HUES6 (cell line): ENCODE measurements around the gene PDGFD.

Source experiments
- H3K27ac ChIP-seq: 2 replicates; pipeline ENCODE4 v1.7.0; 2013; ENCODE audit warnings: low read depth, mild to moderate bottlenecking, low read length, inconsistent platforms
- H3K27me3 ChIP-seq: 2 replicates; pipeline ENCODE4 v1.6.1; 2013; ENCODE audit warnings: low read length; ENCODE audit not compliant: control insufficient read depth, insufficient read depth
- H3K36me3 ChIP-seq: 2 replicates; pipeline ENCODE4 v1.6.1; 2013; ENCODE audit warnings: low read length; ENCODE audit not compliant: control insufficient read depth, insufficient read depth
- H3K4me1 ChIP-seq: 2 replicates; pipeline ENCODE4 v1.6.1; 2013; ENCODE audit warnings: low read length; ENCODE audit not compliant: control insufficient read depth, insufficient read depth
- H3K4me3 ChIP-seq: 2 replicates; pipeline ENCODE4 v1.5.1; 2013; ENCODE audit warnings: low read depth, low read length
- H3K9ac ChIP-seq: one replicate; pipeline ENCODE4 v1.6.1; 2013; ENCODE audit warnings: mild to moderate bottlenecking, low read length
- H3K9me3 ChIP-seq: 2 replicates; pipeline ENCODE4 v1.6.1; 2013; ENCODE audit warnings: low read depth, low read length; ENCODE audit not compliant: control insufficient read depth, insufficient read depth

The PDGFD gene

DNA sequence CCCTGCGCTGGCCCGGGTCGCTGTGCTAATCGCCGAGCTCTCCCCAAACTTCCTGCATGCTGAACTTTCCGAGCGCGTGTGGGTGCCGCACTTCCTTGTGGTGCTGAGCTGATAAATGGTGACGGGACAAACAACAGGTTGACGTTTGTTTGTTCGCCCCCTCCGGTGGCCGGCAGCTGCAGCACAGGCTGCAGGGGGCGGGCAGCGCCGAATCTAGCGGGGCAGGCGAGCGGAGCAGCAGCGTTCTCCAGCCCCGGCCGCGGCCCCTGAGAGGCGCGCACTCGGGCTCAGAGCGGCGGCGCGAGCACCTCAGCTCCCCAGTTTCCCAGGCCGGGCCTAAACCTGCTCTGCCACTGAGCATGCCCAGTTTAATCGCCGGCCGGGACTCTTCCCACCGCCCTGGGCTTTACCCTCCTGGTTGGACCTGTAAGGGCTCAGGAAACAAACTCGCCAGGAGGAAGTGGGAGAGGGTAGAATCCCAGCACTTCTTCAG, at the start of gene PDGFD:
TSS of gene PDGFD (minus strand) at position 120 of the 493 bp plus-strand sequence.
- H3K27me3 ChIP-seq = no peaks in the 10 kb centered on the region
- H3K9me3 ChIP-seq = no peaks in the 10 kb centered on the region
- peak within 1 kb of the TSS; percentile 57 for H3K9ac ChIP-seq
- peaks cover 5% of the 10 kb centered on the region; the same call in 1 of the 2 replicates for H3K4me1 ChIP-seq
- no peaks in the 10 kb centered on the region for H3K36me3 ChIP-seq
- no peak within 1 kb of the TSS for H3K27ac ChIP-seq
- H3K4me3 ChIP-seq = peak within 1 kb of the TSS; percentile 94

DNA sequence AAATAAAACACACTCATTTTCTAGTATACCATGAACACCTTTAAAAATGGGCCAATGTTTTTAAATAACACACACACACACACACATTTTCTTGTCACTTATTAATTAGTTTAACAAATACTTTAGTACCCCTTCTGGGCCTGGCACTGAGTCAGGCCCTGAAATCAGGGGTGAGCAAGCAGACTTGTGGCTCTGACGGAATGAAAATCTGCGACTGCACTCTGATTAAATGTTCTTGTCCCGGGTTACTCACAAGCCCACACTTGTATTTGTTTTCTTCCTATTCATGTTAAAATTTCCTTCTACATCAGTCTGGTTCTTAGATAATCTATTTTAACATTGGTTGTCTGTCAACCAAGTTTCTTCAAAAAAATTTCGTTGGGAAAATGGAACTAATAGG, 43.0 kb upstream of the PDGFD start:
- Histone ChIP-seq H3K27ac (no peak overlapping the region), H3K9ac (no peak overlapping the region)

DNA sequence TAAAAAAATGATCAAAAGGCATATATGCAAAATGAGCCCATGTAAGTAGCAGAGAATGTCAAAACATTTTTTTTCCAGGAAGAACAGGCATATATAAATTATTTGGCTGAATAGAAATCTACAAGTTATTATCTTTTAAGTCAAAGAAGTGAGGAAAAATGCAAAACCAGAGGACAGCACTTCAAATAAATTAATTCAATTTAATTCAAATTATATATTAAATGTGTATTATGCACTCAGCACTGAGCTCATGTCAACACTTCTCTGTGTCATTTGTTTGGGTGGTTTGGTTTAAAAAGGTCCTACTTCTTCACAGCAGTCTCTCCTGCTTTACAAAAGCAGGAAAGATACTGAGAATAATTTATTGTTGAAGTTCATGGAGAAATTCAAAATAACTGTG, 41.9 kb upstream of the PDGFD start:
- no peaks in the 10 kb centered on the region for H3K36me3 ChIP-seq

More for the DNA sequence above, 43.0 kb upstream of the PDGFD start:
- H3K36me3 ChIP-seq = no peaks in the 10 kb centered on the region
- no peak overlapping the region for H3K4me3 ChIP-seq
- no peaks in the 10 kb centered on the region for H3K27me3 ChIP-seq
- H3K4me1 ChIP-seq = no peaks in the 10 kb centered on the region
- no peaks in the 10 kb centered on the region for H3K9me3 ChIP-seq

DNA sequence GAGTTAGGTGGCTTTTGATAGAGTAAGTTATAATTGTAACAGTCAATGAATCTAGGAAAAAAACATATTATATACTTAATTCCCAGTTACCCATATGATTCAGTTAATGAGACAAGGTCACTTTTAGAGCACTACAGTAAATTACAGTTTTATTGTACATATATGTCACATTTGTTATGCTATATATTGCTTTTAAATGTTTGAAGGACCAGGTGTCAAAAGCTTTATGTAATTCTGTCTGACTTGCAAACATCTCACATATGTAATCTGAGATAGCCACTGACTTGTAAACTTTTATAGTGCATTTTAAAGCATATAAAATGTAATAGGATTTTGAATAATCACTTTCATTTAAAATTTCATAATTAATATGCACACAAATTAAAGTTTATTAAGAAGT, 36.7 kb upstream of the PDGFD start:
- Histone ChIP-seq H3K27ac (no peak overlapping the region), H3K4me3 (no peak overlapping the region), H3K27me3 (no peaks in the 10 kb centered on the region), H3K9me3 (no peaks in the 10 kb centered on the region), H3K36me3 (no peaks in the 10 kb centered on the region), H3K9ac (no peak overlapping the region), H3K4me1 (no peaks in the 10 kb centered on the region)

More for the DNA sequence above, 41.9 kb upstream of the PDGFD start:
- no peaks in the 10 kb centered on the region for H3K9me3 ChIP-seq
- no peaks in the 10 kb centered on the region for H3K27me3 ChIP-seq
- no peak overlapping the region for H3K27ac ChIP-seq
- no peak overlapping the region for H3K4me3 ChIP-seq
- no peak overlapping the region for H3K9ac ChIP-seq
- H3K4me1 ChIP-seq = no peaks in the 10 kb centered on the region

DNA sequence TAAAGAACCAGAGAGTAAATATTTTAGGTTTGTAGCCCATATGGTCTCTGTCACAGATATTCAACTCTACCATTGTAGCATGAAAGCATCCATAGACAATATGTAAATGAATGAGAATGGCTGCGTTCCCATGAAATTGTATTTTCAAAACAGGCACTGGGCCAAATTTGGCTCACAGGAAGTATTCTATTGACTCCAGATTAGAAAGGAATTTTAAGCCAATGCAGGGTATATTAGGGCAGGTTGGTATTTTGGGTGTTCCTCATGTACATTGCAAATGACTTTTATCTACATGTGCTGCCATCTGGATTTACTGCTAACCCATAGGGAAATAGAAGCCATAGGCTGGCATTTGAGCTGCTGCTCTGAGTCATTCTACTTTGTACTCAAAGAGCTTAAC, 35.1 kb upstream of the PDGFD start:
- no peaks in the 10 kb centered on the region for H3K4me1 ChIP-seq
- no peaks in the 10 kb centered on the region for H3K9me3 ChIP-seq
- no peak overlapping the region for H3K27ac ChIP-seq
- H3K4me3 ChIP-seq = no peak overlapping the region
- no peak overlapping the region for H3K9ac ChIP-seq
- no peaks in the 10 kb centered on the region for H3K36me3 ChIP-seq
- no peaks in the 10 kb centered on the region for H3K27me3 ChIP-seq

DNA sequence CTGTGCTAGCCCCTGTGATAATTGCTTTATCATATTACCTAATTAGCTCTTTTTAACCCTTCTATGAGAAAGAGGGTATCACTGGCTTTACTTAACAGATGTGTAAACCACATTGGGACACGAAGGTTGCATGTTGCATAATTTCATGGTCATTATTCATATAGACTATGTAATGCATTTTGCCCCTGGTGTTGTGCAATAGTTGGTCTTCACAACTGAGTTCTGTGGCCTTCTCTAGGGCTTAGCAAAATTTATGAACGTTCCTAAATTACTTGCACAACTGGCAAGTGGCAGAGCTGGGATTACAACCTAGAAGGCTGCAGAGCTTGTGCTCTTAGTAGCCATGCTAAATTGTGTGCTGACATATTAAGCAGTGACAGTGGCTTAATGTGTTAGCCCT, 34.6 kb upstream of the PDGFD start:
- Histone ChIP-seq H3K4me3 (no peak overlapping the region), H3K9ac (no peak overlapping the region), H3K9me3 (no peaks in the 10 kb centered on the region), H3K36me3 (no peaks in the 10 kb centered on the region), H3K27me3 (no peaks in the 10 kb centered on the region), H3K4me1 (no peaks in the 10 kb centered on the region), H3K27ac (no peak overlapping the region)

DNA sequence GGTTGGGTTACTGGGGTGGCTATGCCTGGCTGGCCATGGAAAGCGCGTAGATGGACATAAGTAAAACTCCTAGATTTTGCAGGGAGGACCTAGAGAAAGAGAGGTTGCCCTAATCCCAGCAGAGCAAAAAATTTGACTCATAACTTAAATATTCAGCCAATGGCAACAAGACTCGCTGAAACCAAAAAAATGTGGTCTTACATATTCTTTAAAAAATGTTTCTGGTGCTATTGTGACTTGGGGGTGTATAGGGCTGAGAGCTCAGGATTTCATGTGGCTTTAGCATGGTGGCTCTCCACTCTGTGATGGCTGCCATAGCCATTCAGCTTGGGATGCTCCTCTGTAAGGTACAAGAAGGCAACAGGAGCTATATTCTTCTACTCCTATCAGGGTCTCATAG, 27.2 kb upstream of the PDGFD start:
- Histone ChIP-seq H3K27ac (no peak overlapping the region), H3K36me3 (no peaks in the 10 kb centered on the region), H3K4me3 (no peak overlapping the region), H3K27me3 (no peaks in the 10 kb centered on the region), H3K9me3 (0 out of 2 replicates have a peak, but pooled peaks cover 2% of the 10 kb centered on the region), H3K9ac (no peak overlapping the region), H3K4me1 (no peaks in the 10 kb centered on the region)

DNA sequence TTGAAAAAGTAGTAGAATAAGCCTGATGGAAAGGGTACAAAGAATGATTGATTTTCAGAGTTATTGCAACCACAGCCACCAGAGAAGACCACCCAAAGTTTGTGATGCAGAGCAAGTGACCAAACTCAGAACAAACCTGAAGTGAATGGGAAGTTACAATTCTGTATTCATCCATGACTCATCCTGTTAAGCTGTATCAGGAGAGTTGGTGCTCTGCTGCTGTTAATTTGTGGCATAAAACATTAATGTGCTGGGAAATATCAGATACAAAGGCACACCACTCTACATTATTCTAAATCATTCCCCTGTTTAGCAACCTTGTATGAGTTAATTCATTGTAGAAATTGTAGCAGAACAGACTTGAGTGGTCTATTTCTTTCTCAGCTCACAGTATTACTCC, 19.6 kb upstream of the PDGFD start:
- Histone ChIP-seq H3K4me1 (no peaks in the 10 kb centered on the region), H3K27ac (no peak overlapping the region), H3K36me3 (no peaks in the 10 kb centered on the region), H3K27me3 (no peaks in the 10 kb centered on the region), H3K4me3 (no peak overlapping the region), H3K9ac (no peak overlapping the region), H3K9me3 (no peaks in the 10 kb centered on the region)

DNA sequence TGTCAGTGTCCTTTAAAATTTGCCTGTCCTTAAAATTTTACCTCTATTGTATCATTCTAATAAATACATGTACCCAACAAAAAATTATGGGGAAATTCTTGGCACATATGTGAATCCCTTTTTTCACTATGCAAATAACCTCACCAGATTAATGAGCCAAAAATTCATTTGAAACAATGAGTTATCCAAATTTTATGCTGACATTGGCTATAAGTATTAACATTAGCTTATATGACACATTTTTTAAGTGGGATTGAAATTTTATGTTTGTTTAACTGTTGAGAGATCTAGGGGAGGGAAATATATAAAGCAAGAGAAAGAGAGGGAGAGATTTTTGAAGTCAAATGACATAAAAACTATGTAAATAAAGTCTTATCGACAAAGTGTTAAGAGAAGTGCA, 11.8 kb upstream of the PDGFD start:
- no peaks in the 10 kb centered on the region for H3K4me1 ChIP-seq
- H3K9me3 ChIP-seq = no peaks in the 10 kb centered on the region
- H3K9ac ChIP-seq = no peak overlapping the region
- no peaks in the 10 kb centered on the region for H3K36me3 ChIP-seq
- no peak overlapping the region for H3K27ac ChIP-seq
- H3K27me3 ChIP-seq = no peaks in the 10 kb centered on the region
- H3K4me3 ChIP-seq = no peak overlapping the region

DNA sequence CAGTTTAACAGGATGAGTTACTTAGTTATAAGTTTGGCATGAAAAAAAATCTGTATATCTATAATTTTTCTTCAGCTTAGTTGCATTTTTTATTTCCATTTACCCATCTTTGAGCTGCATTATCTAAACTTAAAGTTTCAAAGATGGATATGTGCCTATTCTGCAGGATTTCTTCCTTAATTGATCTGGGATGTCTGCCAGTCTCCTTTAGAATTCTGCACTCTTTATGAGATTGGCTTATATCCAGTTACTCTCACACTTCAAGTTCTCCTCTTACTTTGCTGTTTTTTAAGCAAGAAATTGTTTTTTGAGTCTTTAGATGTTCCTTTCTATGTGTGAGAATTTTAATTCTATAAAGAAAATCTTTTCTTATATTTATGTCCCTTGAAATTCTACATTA, 5.1 kb upstream of the PDGFD start:
- no peaks in the 10 kb centered on the region for H3K4me1 ChIP-seq
- H3K9ac ChIP-seq = no peak overlapping the region
- H3K27ac ChIP-seq = no peak overlapping the region
- H3K36me3 ChIP-seq = no peaks in the 10 kb centered on the region
- no peaks in the 10 kb centered on the region for H3K9me3 ChIP-seq
- H3K4me3 ChIP-seq = no peak overlapping the region
- H3K27me3 ChIP-seq = no peaks in the 10 kb centered on the region

DNA sequence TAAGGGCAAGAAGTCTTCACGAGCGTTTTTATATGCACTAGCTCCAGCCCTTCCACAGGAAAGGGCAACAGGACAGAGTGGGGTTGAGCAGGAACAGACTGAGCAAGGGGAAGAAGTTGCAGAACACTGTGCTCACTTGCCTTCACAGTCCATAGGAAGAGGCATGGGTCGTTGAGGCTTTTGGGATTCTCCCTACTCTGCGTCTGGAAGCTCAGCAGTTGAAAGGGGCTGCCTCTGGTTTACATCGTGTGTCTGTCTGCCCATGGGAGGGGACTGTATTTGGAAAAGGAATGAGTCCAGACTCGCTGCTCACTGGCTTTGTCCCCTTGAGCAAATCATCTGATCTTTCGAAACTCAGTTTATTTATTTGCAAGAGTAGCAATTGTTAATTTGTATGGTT, 1.1 kb upstream of the PDGFD start:
- H3K27me3 ChIP-seq = no peaks in the 10 kb centered on the region
- H3K4me3 ChIP-seq = peak overlapping the region; percentile 94
- no peaks in the 10 kb centered on the region for H3K9me3 ChIP-seq
- H3K36me3 ChIP-seq = no peaks in the 10 kb centered on the region
- no peak overlapping the region for H3K27ac ChIP-seq
- H3K9ac ChIP-seq = no peak overlapping the region
- peaks cover 5% of the 10 kb centered on the region; the same call in 1 of the 2 replicates for H3K4me1 ChIP-seq
